ENCODE data around the gene RYR2. TPM values are rescaled to one million over a fixed set of nuclear protein-coding genes. Genes with fewer than 3 reads are reported as not detected.

The RYR2 gene
- total and polyA plus RNA-seq, 2 of the 8 experiments (the other 6 are each of a cell fraction or from before 2014, with no cell fraction given), result 1.3 to 4.4 TPM

DNA sequence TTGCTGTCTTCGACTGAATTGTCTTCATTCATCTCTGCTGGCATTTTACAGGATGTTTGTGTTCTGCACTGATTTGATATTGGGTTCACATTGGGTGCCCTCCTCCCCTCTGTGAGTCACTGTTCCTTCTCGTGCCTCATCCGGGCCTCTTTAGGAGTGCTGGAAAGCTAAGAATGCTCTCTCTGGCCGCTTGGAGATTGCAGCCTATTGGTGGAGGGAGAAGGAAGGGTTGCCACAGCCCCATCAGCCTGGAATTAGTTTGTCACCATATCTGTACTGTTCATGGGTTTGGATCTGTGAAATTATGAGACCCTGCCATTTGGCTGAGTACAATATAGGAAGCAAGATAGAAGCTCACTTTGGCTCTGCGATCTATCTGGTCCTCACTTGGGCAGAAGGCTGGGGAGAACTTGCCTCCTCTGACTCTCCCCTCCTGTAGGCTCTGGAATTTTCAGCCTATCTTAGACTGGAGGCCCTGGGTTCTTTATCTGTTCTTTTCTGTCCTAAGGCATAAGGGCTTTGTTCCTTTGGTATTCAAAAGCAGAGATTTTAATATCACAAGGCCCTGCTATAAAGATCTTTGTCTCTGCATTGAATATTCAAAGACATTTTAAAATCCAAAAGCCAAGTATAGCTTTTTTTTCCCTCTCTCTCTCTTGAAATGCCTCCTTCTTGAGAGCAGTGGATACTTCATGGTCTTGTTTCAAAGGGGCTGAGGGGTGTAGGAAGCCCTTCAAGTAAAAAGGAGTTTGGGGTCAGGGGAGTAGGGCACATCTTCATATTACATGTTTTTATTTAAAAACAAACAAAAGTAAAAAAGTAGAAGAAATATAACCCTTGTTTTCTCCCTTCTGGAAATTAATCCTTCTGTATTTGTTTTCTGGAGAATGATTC, 500.8 kb downstream of the RYR2 start (continued):
- TF ChIP-seq, protein P1, sequence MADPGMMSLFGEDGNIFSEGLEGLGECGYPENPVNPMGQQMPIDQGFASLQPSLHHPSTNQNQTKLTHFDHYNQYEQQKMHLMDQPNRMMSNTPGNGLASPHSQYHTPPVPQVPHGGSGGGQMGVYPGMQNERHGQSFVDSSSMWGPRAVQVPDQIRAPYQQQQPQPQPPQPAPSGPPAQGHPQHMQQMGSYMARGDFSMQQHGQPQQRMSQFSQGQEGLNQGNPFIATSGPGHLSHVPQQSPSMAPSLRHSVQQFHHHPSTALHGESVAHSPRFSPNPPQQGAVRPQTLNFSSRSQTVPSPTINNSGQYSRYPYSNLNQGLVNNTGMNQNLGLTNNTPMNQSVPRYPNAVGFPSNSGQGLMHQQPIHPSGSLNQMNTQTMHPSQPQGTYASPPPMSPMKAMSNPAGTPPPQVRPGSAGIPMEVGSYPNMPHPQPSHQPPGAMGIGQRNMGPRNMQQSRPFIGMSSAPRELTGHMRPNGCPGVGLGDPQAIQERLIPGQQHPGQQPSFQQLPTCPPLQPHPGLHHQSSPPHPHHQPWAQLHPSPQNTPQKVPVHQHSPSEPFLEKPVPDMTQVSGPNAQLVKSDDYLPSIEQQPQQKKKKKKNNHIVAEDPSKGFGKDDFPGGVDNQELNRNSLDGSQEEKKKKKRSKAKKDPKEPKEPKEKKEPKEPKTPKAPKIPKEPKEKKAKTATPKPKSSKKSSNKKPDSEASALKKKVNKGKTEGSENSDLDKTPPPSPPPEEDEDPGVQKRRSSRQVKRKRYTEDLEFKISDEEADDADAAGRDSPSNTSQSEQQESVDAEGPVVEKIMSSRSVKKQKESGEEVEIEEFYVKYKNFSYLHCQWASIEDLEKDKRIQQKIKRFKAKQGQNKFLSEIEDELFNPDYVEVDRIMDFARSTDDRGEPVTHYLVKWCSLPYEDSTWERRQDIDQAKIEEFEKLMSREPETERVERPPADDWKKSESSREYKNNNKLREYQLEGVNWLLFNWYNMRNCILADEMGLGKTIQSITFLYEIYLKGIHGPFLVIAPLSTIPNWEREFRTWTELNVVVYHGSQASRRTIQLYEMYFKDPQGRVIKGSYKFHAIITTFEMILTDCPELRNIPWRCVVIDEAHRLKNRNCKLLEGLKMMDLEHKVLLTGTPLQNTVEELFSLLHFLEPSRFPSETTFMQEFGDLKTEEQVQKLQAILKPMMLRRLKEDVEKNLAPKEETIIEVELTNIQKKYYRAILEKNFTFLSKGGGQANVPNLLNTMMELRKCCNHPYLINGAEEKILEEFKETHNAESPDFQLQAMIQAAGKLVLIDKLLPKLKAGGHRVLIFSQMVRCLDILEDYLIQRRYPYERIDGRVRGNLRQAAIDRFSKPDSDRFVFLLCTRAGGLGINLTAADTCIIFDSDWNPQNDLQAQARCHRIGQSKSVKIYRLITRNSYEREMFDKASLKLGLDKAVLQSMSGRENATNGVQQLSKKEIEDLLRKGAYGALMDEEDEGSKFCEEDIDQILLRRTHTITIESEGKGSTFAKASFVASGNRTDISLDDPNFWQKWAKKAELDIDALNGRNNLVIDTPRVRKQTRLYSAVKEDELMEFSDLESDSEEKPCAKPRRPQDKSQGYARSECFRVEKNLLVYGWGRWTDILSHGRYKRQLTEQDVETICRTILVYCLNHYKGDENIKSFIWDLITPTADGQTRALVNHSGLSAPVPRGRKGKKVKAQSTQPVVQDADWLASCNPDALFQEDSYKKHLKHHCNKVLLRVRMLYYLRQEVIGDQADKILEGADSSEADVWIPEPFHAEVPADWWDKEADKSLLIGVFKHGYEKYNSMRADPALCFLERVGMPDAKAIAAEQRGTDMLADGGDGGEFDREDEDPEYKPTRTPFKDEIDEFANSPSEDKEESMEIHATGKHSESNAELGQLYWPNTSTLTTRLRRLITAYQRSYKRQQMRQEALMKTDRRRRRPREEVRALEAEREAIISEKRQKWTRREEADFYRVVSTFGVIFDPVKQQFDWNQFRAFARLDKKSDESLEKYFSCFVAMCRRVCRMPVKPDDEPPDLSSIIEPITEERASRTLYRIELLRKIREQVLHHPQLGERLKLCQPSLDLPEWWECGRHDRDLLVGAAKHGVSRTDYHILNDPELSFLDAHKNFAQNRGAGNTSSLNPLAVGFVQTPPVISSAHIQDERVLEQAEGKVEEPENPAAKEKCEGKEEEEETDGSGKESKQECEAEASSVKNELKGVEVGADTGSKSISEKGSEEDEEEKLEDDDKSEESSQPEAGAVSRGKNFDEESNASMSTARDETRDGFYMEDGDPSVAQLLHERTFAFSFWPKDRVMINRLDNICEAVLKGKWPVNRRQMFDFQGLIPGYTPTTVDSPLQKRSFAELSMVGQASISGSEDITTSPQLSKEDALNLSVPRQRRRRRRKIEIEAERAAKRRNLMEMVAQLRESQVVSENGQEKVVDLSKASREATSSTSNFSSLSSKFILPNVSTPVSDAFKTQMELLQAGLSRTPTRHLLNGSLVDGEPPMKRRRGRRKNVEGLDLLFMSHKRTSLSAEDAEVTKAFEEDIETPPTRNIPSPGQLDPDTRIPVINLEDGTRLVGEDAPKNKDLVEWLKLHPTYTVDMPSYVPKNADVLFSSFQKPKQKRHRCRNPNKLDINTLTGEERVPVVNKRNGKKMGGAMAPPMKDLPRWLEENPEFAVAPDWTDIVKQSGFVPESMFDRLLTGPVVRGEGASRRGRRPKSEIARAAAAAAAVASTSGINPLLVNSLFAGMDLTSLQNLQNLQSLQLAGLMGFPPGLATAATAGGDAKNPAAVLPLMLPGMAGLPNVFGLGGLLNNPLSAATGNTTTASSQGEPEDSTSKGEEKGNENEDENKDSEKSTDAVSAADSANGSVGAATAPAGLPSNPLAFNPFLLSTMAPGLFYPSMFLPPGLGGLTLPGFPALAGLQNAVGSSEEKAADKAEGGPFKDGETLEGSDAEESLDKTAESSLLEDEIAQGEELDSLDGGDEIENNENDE (IDR thresholded peaks at IDR 0.05; ENCODE audit: insufficient replicate concordance, low read length), result no peak
- TF ChIP-seq, protein P2, sequence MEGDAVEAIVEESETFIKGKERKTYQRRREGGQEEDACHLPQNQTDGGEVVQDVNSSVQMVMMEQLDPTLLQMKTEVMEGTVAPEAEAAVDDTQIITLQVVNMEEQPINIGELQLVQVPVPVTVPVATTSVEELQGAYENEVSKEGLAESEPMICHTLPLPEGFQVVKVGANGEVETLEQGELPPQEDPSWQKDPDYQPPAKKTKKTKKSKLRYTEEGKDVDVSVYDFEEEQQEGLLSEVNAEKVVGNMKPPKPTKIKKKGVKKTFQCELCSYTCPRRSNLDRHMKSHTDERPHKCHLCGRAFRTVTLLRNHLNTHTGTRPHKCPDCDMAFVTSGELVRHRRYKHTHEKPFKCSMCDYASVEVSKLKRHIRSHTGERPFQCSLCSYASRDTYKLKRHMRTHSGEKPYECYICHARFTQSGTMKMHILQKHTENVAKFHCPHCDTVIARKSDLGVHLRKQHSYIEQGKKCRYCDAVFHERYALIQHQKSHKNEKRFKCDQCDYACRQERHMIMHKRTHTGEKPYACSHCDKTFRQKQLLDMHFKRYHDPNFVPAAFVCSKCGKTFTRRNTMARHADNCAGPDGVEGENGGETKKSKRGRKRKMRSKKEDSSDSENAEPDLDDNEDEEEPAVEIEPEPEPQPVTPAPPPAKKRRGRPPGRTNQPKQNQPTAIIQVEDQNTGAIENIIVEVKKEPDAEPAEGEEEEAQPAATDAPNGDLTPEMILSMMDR (IDR thresholded peaks at IDR 0.05; ENCODE audit: control extremely low read depth in 1 of 3, insufficient read depth in 1 of 3, low read depth in 1 of 3, low read length in 3 of 3), result no peak
- TF ChIP-seq KDM4A (IDR thresholded peaks at IDR 0.05; ENCODE audit: low read depth, low read length, severe bottlenecking) (no peak), SIRT6 (IDR thresholded peaks at IDR 0.05; ENCODE audit: low read length) (no peak), RBBP5 (IDR thresholded peaks at IDR 0.05; ENCODE audit: borderline replicate concordance, low read depth, low read length) (no peak), SUZ12 (IDR thresholded peaks at IDR 0.05; ENCODE audit: low read length) (no peak)
